ENCODE results near the gene MAML2. TPM values are rescaled to one million over a fixed set of nuclear protein-coding genes. Genes with fewer than 3 reads are reported as not detected.

Gene MAML2
- total RNA-seq, result 8.0 and 8.8 TPM in 2 replicates
- polyA plus RNA-seq (2012), result 7.1 TPM

DNA sequence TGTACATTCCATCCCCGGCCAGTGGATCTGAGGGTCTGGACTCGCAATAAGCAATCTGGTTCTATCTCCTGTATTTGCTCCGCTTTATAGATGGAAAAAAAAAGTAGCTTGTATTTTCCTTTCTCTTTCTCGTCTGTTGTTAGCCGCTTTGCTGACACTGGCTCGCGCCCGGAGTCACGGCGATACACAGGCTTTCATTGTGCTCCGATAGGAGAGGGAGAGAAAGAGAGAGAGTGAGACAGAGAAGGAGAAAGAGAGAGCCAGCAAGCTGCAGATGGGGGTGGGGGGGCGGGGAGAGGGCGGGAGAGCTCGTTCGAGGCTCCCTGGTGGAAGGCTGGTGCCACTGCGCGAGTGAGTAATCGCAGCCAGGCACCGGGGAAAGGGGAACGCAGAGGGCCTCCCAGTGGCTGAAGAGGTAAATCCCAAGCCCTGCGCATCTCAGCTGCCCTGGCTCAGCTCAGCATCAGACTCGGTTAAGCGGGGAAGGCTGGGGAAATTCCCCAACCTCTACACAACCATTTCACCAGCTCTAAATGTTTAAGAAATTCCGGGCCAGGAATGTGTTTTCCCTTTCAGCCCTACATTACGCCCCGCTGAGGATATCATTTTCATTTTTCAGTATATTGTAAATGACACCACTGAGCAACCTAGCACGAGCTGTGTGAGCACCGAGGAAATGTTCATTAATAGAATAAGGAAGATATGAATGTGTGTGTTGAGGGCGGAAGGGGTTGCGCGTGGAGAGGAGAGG, at the start of gene MAML2:
Gene MAML2, minus strand, starts transcription at position 235 of the 751 bp plus-strand sequence. CDS start 1,300 bp downstream, outside the sequence.
- peak; percentile 94 for DNase-seq (ENCODE audit: low read depth)

DNA sequence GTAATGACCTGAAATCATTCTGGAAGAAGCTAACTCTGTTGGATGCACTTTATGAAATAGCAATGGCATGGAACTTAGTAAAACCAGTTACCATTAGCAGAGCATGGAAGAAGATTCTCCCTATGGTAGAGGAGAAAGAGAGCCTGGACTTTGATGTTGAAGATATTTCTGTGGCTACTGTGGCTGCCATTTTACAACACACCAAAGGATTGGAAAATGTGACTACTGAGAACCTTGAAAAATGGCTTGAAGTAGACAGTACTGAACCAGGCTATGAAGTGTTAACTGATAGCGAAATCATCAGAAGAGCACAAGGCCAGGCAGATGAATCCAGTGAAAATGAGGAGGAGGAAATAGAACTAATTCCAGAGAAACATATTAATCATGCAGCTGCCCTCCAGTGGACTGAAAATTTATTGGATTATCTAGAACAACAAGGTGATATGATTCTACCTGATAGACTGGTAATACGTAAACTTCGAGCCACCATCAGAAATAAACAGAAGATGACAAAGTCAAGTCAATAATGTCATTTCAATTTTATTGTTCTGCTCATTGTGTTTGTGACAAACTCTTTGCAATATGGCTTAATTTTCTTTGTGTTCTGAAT, 48.8 kb upstream of the MAML2 start:
- DNase-seq (ENCODE audit: low read depth), result no peak

DNA sequence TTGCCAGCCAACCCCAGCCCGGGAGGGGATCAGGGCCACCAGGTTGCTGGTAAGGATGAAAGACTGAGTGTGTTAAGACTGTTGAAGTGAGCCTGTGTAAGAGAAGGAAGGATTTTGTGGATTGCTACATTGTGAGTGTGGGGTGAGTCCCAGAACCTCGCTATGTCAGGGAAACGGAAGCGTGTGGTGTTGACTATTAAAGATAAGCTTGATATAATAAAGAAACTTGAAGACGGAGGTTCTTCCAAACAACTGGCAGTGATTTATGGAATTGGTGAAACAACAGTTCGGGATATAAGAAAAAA, 47.4 kb upstream of the MAML2 start:
- DNase-seq (ENCODE audit: low read depth), result no peak

DNA sequence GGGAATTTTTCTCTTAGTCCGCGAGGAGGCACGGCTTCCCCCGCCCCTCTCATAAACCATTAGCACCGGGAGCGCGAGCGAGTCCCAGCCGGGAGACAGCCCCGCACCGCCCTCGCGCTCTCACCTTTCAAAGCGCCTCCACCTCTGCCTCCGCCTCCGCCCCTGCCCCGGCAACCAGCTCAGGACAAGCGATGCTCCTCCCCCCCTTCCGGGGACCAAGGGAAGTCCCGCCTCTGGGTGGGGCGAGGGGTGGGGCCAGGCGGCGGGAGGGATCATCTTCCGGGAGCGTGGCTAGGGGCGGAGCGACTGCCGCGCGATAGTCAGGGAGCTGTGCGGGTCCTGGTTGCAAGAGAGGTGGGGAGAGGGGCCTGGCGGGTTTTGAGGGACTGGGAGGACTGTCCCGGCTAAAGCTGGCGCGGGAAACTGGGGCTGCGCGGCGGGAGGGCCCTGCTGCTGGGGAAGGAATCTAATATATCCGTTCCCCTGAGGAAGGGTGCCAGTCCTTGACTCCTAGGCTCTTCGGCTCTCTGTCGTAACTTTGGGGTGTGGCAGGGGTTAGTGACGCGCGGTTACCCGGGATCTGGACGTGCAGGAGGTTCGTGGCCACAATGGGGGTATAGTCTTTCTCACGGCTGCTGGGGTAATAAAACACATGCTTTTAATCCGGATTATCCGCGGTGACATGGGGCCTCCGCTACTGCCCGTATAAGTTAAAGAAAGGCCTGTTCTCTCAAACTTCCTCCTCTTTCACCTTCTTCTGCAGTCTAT, 46.9 kb upstream of the MAML2 start, which contains the start of the genes CCDC82 and JRKL:
Gene CCDC82, minus strand, starts transcription at position 193 of the 768 bp plus-strand sequence. CDS start 5,165 bp downstream, outside the sequence.
Gene JRKL, plus strand, starts transcription at position 294 of the 768 bp plus-strand sequence. CDS start 637 bp downstream, outside the sequence.
- DNase-seq (ENCODE audit: low read depth), result peak; percentile 97

DNA sequence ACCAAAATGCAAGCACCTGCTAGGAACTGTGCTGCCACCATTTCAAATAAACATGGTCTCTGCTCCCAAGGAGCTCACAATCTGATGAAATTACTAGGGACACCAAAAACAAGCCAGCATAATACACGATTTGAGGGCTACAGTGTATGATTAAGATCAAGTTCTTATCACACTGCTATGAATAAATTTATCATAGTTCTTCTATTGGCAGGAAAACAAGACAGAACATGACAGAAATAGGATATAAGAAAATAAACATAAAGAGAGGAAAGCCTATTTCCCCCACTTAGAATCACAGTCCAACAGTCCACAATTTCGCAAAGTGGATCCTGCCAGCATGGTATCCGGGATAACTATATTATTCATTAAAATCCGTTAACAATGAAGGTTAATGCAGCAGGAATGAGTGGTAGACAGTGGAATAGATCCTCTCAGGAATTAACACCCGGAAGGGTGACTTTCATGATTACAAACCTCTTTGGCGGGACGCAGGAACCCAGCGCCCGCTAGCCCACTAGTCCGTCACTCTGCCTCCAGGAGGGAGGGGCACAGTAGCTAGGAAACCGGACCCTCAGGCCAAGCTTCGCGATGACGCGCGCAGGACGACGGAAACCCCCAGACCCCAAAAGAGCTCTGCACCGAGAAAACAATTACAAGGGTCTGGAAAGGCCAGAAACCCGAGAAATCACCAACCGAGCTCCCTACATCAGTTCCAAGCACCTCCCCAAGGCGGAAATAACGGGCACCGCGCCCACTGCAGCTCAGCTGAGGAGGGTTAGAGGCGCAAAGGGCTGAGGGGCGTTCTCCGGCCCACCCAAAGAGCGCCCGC, 46.1 kb upstream of the MAML2 start:
- DNase-seq (ENCODE audit: low read depth), result no peak

DNA sequence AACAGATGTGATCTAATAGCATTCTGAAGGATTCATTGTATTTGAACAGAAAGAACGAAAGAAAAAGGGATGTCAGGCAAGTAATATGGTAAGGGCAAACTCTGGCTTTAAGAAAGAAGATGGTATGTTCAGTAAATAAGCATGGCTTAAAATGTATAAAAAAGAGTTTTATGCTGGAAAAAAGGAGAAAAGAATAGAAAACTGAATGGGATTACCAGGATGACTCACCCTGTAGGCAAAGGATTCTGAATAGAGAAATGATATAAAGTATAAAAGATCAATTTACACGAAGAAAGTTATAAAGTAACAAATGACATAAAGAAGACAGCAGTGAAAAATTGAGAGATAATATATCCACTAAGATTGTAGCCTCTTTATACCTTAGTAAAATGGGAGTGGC, 42.2 kb upstream of the MAML2 start:
- DNase-seq (ENCODE audit: low read depth), result no peak

DNA sequence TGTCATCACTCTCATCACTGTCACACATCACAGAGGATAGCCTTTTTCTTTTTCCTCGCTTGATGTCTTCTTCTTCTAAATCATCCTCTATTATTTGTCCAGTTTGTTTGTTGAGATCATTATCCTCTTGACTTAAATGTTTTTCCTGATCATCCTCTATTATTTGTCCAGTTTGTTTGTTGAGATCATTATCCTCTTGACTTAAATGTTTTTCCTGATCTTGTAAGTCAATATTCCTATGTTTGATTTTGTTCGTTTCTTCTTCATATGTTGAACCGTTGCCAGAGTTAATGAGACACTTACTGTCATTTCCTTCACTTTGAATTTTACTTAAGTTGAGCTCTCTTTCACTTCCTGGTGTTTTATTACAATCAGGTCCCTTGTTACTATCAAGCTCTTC, 41.2 kb upstream of the MAML2 start:
- DNase-seq (ENCODE audit: low read depth), result no peak

DNA sequence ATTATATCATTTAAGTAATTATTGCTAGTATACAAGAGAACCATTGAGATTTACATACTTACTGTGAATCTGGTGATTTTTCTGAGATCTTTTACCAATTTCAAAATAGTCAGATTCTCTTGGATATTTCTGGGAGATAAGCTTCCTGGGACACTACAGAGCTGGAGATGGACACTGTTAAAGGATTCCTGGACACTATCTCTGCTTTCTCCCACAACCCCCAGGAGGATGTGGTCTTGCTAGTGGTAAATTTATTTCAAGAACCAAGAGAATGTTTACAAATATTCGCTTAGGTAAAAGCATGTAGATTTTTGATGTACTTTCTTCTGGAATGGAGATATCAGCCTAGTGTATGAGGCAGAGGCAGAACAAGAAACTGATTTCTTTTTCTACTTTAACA, 33.8 kb upstream of the MAML2 start:
- DNase-seq (ENCODE audit: low read depth), result no peak

DNA sequence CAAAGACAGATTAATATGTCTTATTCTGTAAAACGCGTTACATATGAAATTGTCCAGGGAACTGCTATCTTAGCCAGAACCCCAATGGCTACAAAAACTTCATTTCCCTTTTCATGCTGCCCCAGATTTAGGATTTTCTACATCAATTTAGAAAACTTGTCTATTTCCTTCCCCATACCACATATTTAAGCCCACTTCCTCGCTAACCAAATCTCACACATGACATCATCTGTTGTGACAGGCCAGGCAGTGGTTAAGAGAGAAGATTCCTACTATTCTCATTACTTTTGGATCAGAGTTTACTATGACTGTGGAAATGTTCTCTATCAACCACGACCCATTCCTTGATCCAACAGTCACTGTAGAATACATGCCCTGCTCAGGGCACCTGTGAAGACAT, 30.8 kb upstream of the MAML2 start:
- DNase-seq (ENCODE audit: low read depth), result no peak

DNA sequence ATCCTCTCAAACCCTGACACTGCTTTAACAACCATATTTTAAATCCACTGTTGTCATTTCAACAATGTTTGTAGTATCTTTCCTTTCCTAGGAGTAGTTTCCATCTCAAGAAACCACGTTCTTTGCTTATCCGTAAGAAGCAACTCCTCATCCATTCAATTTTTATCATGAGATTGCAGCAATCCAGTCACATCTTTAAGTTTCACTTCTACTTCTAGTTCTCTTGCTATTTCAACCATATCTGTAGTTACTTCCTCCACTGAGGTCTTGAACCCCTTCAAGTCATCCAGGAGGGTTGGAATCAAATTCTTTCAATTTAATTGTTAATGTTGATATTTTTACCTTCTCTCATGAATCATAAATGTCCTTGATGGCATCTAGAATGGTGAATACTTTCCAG, 24.3 kb upstream of the MAML2 start:
- no peak for DNase-seq (ENCODE audit: low read depth)

DNA sequence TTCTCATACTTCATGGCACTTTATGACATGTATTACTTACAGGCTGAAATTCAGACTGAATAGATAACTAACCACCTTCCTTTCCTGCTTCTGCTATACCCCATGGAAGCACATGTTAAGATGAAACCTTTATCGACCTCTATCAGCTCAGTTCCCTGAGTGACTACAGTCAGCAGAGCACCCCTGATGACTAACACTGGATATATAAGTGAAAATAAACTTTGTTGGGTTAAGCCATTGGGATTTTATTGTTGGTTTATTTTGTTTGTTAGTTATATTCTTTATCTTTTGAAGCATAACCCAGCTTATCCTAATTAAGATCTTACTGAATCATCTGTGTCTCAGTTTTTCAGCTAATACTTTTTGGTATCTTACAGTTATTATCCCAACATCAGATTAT, 23.0 kb upstream of the MAML2 start:
- no peak for DNase-seq (ENCODE audit: low read depth)

DNA sequence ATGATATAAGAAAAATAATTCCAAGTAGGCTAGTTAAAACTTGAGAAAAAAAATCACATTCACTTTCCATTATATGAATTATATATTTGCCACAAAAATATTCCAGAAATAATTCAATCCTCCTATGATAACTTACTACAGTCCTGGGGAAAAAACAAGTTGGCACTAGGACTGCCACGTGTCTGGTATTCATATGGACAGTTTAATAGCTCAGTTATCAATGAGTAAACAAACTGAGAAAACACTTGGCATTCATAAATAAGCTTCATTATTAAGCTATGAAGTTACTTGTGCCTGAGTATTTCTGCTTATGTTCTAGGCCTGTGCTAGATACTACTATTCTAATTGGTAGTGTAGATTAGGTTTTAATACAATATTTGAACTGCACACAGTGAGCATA, 22.5 kb upstream of the MAML2 start:
- DNase-seq (ENCODE audit: low read depth), result no peak

DNA sequence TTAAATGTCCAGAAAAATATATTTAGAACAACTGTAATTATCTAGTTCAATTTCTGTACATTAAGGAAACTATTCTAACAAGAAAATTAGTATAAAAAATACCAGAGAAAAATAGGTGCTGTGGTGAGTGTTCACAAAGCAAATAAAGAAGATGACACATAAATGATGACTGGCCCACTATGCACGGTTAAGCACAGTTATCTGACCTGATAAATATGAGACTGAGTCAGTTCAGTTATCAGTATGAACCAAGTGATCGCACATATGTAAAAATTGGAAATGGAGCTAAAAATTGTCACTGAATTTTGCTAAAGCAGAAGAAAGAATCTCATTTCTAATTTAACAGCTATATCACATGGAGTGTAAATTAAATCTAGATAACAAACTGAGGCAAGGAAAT, 18.8 kb upstream of the MAML2 start:
- no peak for DNase-seq (ENCODE audit: low read depth)

DNA sequence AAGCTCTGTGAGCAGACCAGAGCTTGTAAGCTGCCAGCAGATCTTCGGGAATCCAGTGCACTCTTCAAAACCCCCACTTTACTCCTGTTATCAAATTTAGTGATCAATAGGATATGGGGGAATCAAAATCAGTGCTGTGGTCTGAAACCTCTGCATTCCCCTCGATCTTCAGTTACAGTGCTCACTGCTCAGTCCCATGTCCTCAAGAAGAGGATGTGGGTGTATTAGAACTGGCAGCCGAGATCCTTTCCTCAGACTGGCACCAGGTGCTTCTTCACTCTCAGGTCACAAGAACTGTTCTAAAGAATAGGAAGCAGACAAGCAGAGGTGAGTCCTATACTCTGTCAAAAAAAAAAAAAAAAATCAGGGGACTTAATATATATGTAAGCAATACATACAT, 15.3 kb upstream of the MAML2 start:
- DNase-seq (ENCODE audit: low read depth), result no peak

DNA sequence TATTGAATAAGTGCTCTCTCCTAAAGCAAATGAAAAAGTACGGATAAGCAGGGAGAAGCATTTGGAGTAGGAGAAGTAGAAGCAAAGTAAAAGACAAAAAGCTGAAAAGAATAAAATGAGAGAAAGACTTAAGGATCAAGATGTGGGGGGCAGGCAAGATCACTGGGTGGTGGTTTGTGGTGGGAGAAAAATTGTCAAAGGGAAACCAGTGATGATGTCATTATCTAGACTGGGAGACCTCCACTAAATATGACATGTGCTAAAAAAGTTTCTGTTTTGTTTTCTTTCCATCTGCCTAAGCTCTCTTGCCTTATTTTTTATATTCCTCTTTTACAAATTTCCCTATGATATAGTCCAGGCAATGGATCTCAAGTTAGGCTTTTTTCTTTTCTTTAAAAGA, 14.8 kb upstream of the MAML2 start:
- DNase-seq (ENCODE audit: low read depth), result no peak

DNA sequence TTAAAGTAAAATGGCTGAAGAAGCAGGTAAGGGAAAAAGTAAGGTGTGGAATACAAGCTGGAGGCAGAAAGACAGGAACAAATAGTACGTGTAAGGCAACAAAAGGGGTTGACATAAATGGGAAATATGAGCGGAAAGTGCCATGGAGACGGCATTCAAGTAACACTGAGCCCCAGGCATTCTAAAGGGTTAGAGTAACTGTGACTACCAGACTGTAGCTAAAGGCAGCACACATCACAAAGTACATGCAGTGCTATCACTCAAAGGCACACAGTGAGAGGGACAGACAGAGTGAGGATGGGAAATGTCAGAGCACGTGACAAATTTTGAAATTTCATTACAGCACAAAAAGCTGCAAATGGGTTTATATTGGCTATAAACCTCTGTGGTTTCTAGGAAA, 13.9 kb upstream of the MAML2 start:
- no peak for DNase-seq (ENCODE audit: low read depth)

DNA sequence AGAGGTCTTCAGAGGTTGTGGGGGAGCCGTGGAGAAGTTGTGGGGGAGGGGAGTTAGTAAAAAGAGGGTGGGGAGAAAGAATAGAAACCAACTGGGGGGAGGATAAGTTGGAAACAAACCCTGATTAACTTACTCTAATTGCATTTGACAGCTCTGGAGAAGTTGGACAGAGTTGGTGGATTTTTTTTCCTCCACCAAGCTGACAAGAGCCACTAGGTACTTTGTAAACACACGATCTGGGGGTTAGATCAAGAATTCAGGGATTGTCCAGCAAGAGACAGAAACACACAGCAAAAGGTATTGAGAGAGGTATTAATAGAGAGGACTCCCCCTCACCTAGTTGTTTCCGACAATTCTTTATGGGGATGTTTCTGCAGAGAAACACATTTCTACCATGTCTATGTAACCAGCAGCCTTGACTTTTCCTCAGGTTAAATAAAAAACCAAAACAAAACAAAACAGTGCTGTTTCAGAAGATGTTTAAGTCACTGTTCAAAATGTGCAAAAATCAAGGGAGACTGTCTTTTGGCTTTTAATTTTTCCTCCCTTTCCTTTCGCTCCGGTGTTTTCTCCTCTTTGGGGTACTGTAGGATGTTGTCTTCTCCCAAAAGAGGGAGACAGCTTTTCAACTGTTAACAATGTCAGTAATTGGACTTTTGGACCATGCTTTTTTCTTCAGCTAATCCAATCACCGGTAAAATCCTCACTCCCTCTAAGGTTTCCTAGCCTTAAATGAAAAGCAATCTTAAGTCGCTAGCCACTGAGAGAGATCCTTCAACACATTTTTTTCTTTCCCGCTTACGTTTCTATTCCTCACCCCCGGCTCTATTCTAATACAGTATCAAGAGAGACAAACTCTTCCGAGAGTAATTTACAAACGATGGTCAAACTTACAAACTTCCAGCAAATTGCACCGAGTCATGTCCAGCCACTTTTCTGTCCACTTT, 708 bp downstream of the MAML2 start:
- DNase-seq (ENCODE audit: low read depth), result no peak

DNA sequence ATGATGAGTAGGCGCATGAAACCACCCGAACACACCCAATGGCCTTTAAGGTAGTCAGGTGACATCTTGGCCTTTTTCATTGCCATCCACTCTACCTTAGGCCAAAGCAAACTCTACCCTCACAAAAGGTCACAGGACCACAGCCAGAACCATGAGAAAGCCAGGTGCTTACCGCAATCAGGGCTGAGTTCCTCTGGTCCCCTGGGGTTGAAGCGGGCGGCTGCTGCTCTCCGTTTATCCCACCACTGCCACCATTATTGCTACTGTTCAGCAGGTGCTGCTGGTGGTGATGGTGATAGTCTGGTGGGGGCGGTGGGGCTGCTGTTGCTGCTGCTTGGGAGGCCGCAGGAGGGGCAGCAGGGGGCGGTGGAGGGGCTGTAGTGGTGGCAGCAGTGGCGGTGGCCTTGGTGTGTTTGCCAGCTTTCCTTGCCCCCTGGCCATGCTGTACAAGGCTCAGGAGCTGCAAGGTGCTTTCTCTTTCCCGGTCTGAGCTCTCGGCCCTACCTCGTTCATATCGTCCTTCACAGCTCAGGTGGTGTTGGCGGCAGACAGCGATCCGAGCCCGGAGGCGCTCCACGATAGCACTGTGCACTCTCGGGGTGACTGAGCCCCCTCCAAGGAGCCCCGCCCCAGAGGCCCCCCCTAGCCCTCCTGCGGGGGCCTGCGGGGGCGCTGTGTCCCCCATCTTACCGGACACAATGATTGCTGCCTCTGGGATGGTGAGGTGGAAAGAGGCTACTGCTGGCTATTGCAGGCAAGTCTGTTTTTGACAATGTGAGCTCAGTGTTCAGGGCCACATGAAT, 1.6 kb downstream of the MAML2 start:
- peak; percentile 34 for DNase-seq (ENCODE audit: low read depth)

DNA sequence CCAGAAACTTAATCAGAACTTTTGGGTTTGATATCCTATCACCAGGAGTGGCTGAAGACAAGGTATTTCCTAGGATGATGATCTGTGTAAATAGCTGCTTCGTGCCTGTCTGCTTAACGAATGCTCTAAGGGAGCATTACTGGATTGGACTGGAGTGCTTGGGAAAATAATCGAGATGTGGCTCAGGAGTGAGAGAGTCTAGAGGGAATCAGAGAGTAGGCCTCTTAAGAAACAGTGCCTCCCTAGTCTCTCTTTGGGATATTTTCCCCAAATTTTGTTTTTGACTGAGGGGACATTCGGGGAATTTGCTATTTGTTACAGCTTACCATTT, 2.5 kb downstream of the MAML2 start:
- no peak for DNase-seq (ENCODE audit: low read depth)
